Measurements from ENCODE around the gene VSIG8. TPM values are rescaled to one million over a fixed set of nuclear protein-coding genes. Genes with fewer than 3 reads are reported as not detected.

Gene VSIG8
- total RNA-seq, 2 experiments from 2014 or later, result 0.11 TPM; not detected in 1

DNA sequence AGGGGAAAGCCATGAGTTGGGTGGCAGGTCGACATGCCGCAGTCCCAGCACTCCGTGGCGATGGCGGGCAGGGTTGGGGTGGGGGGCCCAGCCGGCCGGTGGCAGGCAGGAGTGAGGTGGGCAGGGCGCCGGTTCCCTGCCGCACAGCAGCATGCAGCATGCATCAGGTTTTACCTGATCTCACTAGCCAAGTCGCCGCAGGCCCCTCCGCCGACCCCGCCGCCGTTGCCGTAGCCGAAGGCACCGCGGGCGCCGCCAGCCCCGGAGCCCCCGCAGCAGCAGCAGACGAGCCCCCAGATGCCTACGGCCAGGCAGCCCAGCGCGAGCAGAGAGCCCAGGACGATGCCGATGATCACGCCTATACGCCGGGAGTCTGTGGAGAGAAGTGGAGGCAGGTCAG, 6.7 kb downstream of the VSIG8 start:
- intact Hi-C loops (cut with DNase I, micrococcal nuclease), result loop anchor here in 1 of 2 experiments (2.0 to 5.0 kb wide), 2 partner anchors 48 to 69 kb away; partner anchors contain the start of gene TAGLN2
- no peak overlapping the region for H3K27ac Mint-ChIP-seq
- peaks cover 10% of the 10 kb centered on the region for H3K4me1 Mint-ChIP-seq
- CTCF ChIA-PET, result no interaction called here
- H3K27me3 Mint-ChIP-seq, result no peaks in the 10 kb centered on the region
- POLR2A ChIA-PET, result no interaction called here
- ATAC-seq (no peak), DNase-seq (no peak)
- no peaks in the 10 kb centered on the region for H3K9me3 Mint-ChIP-seq (ENCODE audit: low read depth)
- H3K4me3 Mint-ChIP-seq, result peak overlapping the region; percentile 75
- no peaks in the 10 kb centered on the region for H3K36me3 Mint-ChIP-seq (ENCODE audit: low read depth)

DNA sequence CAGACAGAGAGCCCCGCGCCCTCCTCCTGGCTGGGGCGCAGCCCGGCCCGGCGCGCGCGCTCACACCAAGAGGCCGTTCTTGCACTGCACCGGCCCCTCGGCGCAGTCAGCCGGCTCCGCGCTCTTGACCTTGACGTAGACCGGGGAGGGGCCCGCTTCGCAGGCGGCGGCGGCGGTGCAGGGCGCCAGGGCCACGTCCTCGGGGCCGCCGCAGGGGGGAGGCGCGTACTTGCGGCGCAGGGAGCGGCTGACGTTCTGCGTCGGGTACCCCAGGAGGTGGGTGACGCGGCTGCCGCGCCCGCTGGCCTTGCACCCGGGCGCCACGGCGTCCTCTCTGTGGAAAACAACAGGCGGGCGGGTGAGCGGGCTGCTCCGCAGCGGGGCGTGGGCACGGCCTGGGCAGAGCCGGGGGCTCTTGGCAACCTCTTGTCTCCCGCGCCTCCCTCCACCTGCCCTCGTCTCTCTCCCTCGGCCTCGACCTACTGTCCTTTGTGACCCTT, 7.7 kb downstream of the VSIG8 start:
- ATAC-seq, result peak; percentile 96
- no peaks in the 10 kb centered on the region for H3K36me3 Mint-ChIP-seq (ENCODE audit: low read depth)
- ChIA-PET CTCF (interaction anchor here (0.6 to 1.5 kb wide), 6 partner anchors 11 to 56 kb away, joined by 3 to 4 read pairs (median 3); no protein-coding TSS in a partner anchor), POLR2A (no interaction called here)
- intact Hi-C loops (cut with DNase I, micrococcal nuclease), result loop anchor here in 1 of 2 experiments (1.0 to 5.0 kb wide), 6 partner anchors 28 to 243 kb away; partner anchors contain the start of genes DUSP23, IGSF8, SLAMF8 and TAGLN2
- peaks cover 10% of the 10 kb centered on the region for H3K4me1 Mint-ChIP-seq
- peak overlapping the region; percentile 75 for H3K4me3 Mint-ChIP-seq
- H3K9me3 Mint-ChIP-seq (ENCODE audit: low read depth), result no peaks in the 10 kb centered on the region
- no peaks in the 10 kb centered on the region for H3K27me3 Mint-ChIP-seq
- peak; percentile 87 for DNase-seq
- peak overlapping the region; percentile 58 for H3K27ac Mint-ChIP-seq

DNA sequence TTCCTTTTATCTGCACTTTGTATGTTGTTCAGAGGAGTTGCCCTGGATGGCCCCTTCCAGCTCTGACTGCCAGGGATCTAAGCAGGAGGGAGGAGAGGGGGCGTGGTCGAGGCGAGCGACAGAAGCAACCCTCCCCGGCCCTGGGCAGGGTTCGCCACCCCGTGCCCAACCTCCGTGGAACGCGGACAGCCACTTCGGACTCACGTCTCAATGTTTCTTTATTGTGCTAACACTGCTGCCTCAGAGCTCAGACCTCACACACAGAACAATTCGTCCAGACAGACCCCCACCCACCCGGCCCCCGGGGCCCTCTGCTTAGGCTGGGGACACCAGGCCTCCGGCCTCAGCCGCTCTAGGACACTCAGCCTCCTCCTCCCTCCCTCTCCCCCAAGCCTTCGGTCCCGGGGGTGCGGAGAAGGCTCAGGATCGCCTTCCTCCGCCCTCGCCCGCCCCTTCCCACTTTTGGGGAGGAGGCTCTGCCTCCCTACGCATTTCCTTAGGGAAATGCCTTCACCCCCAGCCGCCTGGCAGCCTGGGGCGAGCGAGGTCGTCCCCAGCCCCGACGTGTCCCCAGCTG, 8.3 kb downstream of the VSIG8 start:
- DNase-seq (peak; percentile 46), ATAC-seq (peak; percentile 20)
- Mint-ChIP-seq H3K4me1 (peaks cover 10% of the 10 kb centered on the region), H3K36me3 (ENCODE audit: low read depth) (no peaks in the 10 kb centered on the region), H3K27me3 (no peaks in the 10 kb centered on the region), H3K4me3 (peak overlapping the region; percentile 75), H3K27ac (peak overlapping the region; percentile 56), H3K9me3 (ENCODE audit: low read depth) (no peaks in the 10 kb centered on the region)
- intact Hi-C loops (cut with DNase I, micrococcal nuclease), result loop anchor here in 1 of 2 experiments (1.0 to 5.0 kb wide), 5 partner anchors 28 to 243 kb away; partner anchors contain the start of genes DUSP23, IGSF8, SLAMF8 and TAGLN2
- POLR2A ChIA-PET, result interaction anchor here (0.6 kb wide), 1 partner anchor 58 kb away, joined by 3 read pairs; no protein-coding TSS in a partner anchor
- CTCF ChIA-PET, result interaction anchor here (0.8 to 2.6 kb wide), 8 partner anchors 11 to 153 kb away, joined by 3 to 17 read pairs (median 4); no protein-coding TSS in a partner anchor

DNA sequence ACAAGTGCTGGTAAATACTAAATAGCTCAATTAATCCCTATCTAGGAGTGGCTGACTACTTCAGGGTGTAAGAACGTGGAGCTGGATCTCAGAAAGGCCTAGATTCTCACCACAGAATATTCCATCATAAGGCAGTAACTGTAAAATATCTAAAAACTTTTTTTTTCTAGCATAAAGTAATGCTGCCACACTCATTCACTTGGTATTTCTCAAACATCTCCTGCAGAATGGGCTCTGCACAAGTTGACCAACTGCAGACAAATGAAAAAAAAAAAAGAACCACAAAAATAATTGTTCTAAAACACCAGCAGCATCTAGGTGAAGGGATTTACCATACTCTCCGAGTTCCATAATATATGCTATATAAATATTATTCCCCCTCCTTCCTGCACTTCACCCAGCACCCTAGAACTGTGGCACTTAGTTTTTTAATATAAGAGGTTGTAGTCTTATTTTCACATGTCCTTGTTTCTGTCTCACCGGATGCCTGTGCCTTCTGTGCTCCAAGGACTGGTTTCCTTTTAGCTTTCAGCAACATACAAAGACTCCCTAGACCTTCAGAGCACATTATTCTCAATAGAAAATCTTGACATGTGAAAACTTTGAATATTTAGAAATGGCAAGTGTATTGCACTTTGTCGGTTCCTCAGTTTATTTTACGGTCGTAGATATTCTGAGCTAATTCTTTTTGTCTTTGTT, 8.9 kb downstream of the VSIG8 start:
- DNase-seq (no peak), ATAC-seq (no peak)
- Mint-ChIP-seq H3K27me3 (no peaks in the 10 kb centered on the region), H3K9me3 (ENCODE audit: low read depth) (no peaks in the 10 kb centered on the region), H3K4me3 (peak overlapping the region; percentile 75), H3K4me1 (peaks cover 10% of the 10 kb centered on the region), H3K27ac (peak overlapping the region; percentile 56), H3K36me3 (ENCODE audit: low read depth) (no peaks in the 10 kb centered on the region)
- POLR2A ChIA-PET, result interaction anchor here (0.6 to 0.7 kb wide), 2 partner anchors 39 to 59 kb away, joined by 3 to 4 read pairs; no protein-coding TSS in a partner anchor
- CTCF ChIA-PET, result interaction anchor here (0.7 to 2.6 kb wide), 13 partner anchors 10 to 153 kb away, joined by 3 to 17 read pairs (median 3); partner anchors contain the start of gene DUSP23
- intact Hi-C loops (cut with DNase I, micrococcal nuclease), result loop anchor here in 1 of 2 experiments (1.0 to 5.0 kb wide), 5 partner anchors 27 to 244 kb away; partner anchors contain the start of genes DUSP23, IGSF8, SLAMF8 and TAGLN2

DNA sequence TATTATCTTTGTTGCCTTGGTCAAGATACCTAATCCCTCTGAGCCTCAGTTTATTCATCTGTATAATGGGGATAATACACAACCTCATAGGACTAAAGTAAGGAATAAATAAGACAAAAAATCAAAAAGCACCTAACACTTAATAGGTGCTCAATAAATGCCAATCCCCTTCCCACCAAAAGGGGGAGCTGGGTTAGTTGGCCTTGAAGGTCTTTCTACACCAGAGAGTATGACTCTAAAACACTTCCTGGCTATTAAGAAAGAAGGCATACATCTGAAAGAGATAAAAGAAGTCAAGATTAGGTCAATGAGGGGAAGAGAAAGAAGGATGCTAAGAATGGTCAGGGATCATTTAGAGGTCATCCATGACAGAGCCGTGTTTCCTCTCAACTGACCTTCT, 11.1 kb downstream of the VSIG8 start:
- DNase-seq (no peak), ATAC-seq (no peak)
- intact Hi-C loops (cut with DNase I, micrococcal nuclease), result loop anchor here in 1 of 2 experiments (5.0 kb wide), 1 partner anchor 246 kb away; the partner anchor contains the start of gene IGSF8
- H3K9me3 Mint-ChIP-seq (ENCODE audit: low read depth), result no peaks in the 10 kb centered on the region
- peaks cover 10% of the 10 kb centered on the region for H3K4me1 Mint-ChIP-seq
- H3K36me3 Mint-ChIP-seq (ENCODE audit: low read depth), result no peaks in the 10 kb centered on the region
- no peak overlapping the region for H3K4me3 Mint-ChIP-seq
- ChIA-PET CTCF (interaction anchor here (1.0 to 1.4 kb wide), 4 partner anchors 8 to 39 kb away, joined by 3 read pairs; partner anchors contain the start of gene SLAMF8), POLR2A (interaction anchor here (1.0 kb wide), 1 partner anchor 43 kb away, joined by 3 read pairs; no protein-coding TSS in a partner anchor)
- no peaks in the 10 kb centered on the region for H3K27me3 Mint-ChIP-seq
- no peak overlapping the region for H3K27ac Mint-ChIP-seq

DNA sequence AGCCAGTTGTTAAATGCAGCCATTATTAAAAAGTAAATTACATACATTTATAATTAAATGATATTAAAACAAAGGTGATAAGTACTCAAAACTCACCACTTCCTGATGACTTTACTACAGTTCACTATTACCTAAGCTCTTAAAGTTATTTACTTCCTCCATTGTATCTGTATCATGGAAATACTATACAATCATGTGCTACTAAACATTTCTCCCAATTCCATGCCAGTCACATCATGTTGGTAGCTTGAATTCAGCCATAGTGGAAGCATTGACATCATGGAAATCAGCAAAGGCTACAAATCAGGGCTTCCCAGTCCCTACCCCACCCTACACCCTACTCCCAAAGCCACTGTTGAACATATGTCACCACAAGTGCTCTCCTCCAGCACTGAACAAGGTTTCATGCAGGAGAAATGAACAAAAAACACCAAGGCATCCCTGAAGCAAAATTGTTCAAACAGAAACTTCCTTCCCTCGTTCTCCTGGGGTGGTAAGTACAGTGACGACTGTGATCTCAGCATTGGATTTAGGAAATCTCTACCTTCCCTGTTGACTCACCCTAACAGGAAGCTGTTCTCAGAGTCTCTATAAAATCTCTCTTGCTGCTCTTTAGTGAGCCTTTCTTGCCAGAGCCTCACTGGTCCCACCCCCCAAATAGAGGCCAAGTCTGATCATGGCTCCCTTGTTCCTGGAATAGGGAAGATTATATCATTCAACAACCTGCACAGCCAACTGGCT, 12.7 kb downstream of the VSIG8 start:
- Mint-ChIP-seq H3K9me3 (ENCODE audit: low read depth) (no peaks in the 10 kb centered on the region), H3K4me3 (no peak overlapping the region), H3K27me3 (no peaks in the 10 kb centered on the region), H3K27ac (no peak overlapping the region), H3K36me3 (ENCODE audit: low read depth) (no peaks in the 10 kb centered on the region), H3K4me1 (peaks cover 6% of the 10 kb centered on the region)
- DNase-seq (no peak), ATAC-seq (no peak)
- ChIA-PET CTCF (interaction anchor here (0.9 to 1.7 kb wide), 2 partner anchors 50 to 74 kb away, joined by 3 to 4 read pairs; no protein-coding TSS in a partner anchor), POLR2A (no interaction called here)
- intact Hi-C loops (cut with DNase I, micrococcal nuclease), result loop anchor here in 1 of 2 experiments (5.0 kb wide), 1 partner anchor 248 kb away; the partner anchor contains the start of gene IGSF8

DNA sequence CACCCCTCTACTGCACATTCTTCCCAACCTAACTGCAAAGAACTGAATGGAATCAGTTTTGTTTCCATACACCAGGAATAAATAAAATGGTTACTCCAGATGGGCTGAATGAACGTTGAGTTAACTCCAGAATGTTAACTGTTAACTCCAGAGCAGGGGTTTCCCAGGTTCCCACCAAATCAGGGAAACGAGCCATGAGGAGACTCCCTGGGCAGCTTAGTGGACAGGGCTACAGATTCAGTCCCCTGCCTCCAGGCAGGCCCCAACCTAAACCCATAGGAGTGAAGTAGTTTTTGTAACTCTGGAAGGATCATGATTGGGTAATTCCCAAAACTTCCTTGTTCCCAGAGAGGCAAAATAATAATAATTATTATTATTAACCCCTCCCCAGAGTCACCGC, 14.1 kb downstream of the VSIG8 start:
- Mint-ChIP-seq H3K4me1 (no peaks in the 10 kb centered on the region), H3K27ac (no peak overlapping the region), H3K27me3 (no peaks in the 10 kb centered on the region), H3K4me3 (no peak overlapping the region), H3K9me3 (ENCODE audit: low read depth) (no peaks in the 10 kb centered on the region), H3K36me3 (ENCODE audit: low read depth) (no peaks in the 10 kb centered on the region)
- ATAC-seq (no peak), DNase-seq (no peak)
- intact Hi-C loops (cut with DNase I, micrococcal nuclease), result no loop called here
- ChIA-PET POLR2A (no interaction called here), CTCF (no interaction called here)

DNA sequence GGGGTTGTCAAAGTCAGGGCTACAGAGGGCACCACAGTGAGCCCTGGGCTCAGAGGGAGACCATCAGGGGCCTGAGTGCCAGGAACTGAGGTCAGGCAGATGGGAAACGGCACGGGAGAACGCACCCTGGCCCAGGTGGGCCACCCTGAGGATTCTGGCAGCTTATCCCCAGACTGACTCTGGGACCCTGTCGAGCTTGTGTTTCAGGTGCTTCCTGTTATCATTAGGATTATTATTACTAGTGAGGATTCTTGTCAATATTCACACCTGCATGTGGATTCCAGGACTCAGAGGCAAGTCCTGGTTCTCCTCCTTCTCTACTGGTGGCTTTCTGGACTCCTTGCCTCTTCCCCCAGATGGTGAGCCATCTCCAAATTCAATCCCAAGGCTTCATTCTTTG, 15.2 kb downstream of the VSIG8 start:
- no peak for ATAC-seq
- H3K9me3 Mint-ChIP-seq (ENCODE audit: low read depth), result no peaks in the 10 kb centered on the region
- H3K4me3 Mint-ChIP-seq, result no peak overlapping the region
- no peaks in the 10 kb centered on the region for H3K4me1 Mint-ChIP-seq
- intact Hi-C loops (cut with DNase I, micrococcal nuclease), result no loop called here
- ChIA-PET CTCF (interaction anchor here (0.6 to 1.0 kb wide), 4 partner anchors 26 to 138 kb away, joined by 3 to 4 read pairs (median 3); no protein-coding TSS in a partner anchor), POLR2A (interaction anchor here (0.5 kb wide), 1 partner anchor 59 kb away, joined by 4 read pairs; no protein-coding TSS in a partner anchor)
- no peaks in the 10 kb centered on the region for H3K27me3 Mint-ChIP-seq
- no peak for DNase-seq
- H3K27ac Mint-ChIP-seq, result no peak overlapping the region
- no peaks in the 10 kb centered on the region for H3K36me3 Mint-ChIP-seq (ENCODE audit: low read depth)

DNA sequence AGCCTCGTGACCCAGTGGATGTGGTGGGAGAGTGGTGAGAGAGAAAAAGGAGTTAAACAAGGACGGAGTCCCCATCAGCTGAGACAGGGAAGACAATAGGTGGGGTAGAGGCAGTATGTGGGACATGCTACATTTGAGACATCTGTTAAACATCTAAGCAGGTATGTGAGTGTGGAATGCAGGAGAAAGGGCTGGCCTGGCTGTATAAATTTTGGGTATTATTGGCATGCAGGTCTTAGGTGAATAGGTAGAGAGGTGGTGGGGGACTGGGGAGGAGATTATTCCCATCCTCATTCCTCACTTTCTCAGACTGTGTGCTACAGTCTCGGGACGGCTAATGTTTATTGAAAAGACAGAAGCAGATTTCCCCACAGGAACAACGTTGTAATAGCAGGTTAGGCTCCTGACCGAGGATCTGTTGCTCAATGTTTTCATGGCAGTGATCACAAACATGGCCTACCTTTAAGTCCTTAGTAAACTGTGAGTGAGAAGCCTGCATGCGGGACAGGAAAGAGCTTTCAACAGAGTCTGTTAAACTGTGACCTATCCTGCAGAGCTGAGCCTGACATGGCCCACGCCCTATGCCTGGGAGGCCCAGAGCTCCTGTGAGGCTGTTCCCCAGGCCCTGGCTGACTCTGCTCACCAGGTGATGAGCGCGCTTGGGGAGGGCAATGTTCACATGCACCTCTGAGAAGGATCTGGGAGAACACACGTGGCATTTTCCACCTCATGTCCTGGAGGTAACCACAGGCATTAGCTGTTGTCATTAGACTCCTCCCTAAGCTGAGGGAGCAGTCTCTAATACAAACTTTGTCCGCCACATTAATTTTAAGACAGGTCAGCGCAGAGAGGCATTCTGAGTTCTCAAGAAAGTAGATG, 16.5 kb downstream of the VSIG8 start:
- DNase-seq (no peak), ATAC-seq (no peak)
- intact Hi-C loops (cut with DNase I, micrococcal nuclease), result no loop called here
- Mint-ChIP-seq H3K36me3 (ENCODE audit: low read depth) (no peaks in the 10 kb centered on the region), H3K9me3 (ENCODE audit: low read depth) (no peaks in the 10 kb centered on the region), H3K4me1 (no peaks in the 10 kb centered on the region), H3K27ac (no peak overlapping the region), H3K27me3 (no peaks in the 10 kb centered on the region), H3K4me3 (no peak overlapping the region)
- ChIA-PET CTCF (interaction anchor here (1.0 kb wide), 1 partner anchor 10 kb away, joined by 5 read pairs; no protein-coding TSS in a partner anchor), POLR2A (no interaction called here)

DNA sequence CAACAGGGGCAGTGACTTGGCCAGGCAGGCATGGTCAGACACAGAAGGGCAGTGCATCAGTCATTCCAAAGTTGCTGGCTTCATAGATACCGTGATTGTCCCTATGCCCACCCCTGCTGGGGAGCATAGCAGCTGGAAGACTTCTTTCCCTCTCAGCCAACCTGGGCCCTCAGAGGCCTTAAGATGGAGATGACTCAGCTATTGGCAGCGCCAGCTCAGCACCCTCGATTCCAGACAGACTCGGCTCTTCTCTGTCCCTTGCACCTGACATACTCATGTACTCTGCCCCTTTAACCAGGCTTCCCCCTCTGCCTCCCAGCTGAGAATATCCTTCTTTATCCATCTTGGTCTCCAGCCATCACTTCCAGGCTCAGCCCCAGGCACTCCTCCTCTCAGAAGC, 19.0 kb downstream of the VSIG8 start:
- intact Hi-C loops (cut with DNase I, micrococcal nuclease), result no loop called here
- Mint-ChIP-seq H3K36me3 (ENCODE audit: low read depth) (no peaks in the 10 kb centered on the region), H3K9me3 (ENCODE audit: low read depth) (no peaks in the 10 kb centered on the region), H3K27me3 (no peaks in the 10 kb centered on the region), H3K27ac (no peak overlapping the region), H3K4me3 (no peak overlapping the region), H3K4me1 (peaks cover 12% of the 10 kb centered on the region)
- DNase-seq (no peak), ATAC-seq (no peak)
- CTCF ChIA-PET, result interaction anchor here (1.2 to 1.4 kb wide), 2 partner anchors 9 to 10 kb away, joined by 3 read pairs; no protein-coding TSS in a partner anchor
- POLR2A ChIA-PET, result no interaction called here
